GM12891 (cell line): ENCODE data around the gene STRADB.
"Not testable (repeated sequence)": the region's sequence is repeated elsewhere in the genome, so short reads cannot be mapped to it uniquely, and the experiment has no call there.

Experiments
- DNase-seq: peaks from one replicate; pipeline ENCODE4 v3.0.0; 2011; ENCODE audit warnings: low spot score; ENCODE audit not compliant: insufficient read length
- FAIRE-seq: peaks from 2 replicates; lab custom pipeline; 2011; peaks lifted over from hg19 to GRCh38; lab: Jason Lieb, UNC
- PAX5 ChIP-seq: IDR thresholded peaks from 2 replicates; pipeline ENCODE4 v1.6.1; 2011; ENCODE audit warnings: low read length, moderate library complexity, mild to moderate bottlenecking; ENCODE audit not compliant: insufficient read depth, severe bottlenecking
- POLR2A ChIP-seq: IDR thresholded peaks from 2 replicates; pipeline ENCODE4 v1.6.1; 2011; ENCODE audit warnings: low read depth, low read length, control low read depth
- POLR2AphosphoS5 ChIP-seq: IDR thresholded peaks from 2 replicates; pipeline ENCODE4 v1.6.1; 2011; ENCODE audit warnings: low read depth, low read length, control low read depth
- POU2F2 ChIP-seq: IDR thresholded peaks from 2 replicates; pipeline ENCODE4 v1.6.1; 2011; ENCODE audit warnings: low read depth, mild to moderate bottlenecking, control low read depth, low read length, moderate library complexity
- SPI1 ChIP-seq: IDR thresholded peaks from 2 replicates; pipeline ENCODE4 v1.6.1; 2011; ENCODE audit warnings: low read depth, low read length, control low read depth
- TAF1 ChIP-seq: IDR thresholded peaks from 2 replicates; pipeline ENCODE4 v1.6.1; 2011; ENCODE audit warnings: low read depth, low read length, control low read depth

Gene STRADB

DNA sequence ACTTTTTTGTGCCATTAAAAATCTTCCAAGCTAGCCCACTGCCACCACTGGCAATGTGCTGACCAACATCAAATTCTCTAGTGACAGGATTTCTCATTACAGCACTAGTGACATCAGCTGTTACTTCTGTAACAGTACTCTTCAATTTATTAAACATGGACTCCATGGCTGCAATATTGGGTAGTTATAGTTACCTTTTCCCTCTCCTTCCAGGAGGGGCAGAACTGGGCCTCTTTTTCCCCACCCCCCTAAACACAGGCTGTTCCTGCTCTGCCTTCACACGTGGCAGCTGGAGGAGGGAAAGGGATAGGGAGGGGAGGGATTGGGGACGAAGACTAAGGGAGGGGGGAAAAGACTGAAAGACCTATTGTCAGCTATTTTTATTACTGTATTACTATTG is 38.4 kb upstream of the STRADB start:
- no peak for FAIRE-seq
- no peak for TF ChIP-seq POLR2AphosphoS5
- no peak for TF ChIP-seq PAX5
- no peak for TF ChIP-seq POLR2A
- no peak for TF ChIP-seq POU2F2
- no peak for TF ChIP-seq TAF1
- no peak for TF ChIP-seq SPI1
- DNase-seq = no peak

DNA sequence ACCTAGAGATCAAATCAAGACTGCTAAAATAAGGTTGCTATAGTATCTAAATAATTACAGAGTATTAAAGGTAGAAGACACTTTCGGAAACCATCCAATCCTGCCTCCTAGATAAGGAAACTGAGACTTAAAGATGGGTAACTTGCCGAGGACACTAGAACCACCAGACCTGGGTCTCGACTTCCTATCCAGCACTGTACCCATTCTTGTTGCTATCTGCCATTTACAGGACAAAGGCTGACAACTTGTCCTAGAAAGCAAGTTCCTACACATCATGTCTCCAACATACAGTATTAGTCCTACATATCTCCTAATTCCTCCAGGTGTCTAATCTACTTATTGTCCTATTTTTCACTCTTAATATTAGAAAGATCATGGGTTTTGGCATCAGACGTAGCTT is 38.0 kb upstream of the STRADB start:
- TF ChIP-seq TAF1 (no peak), POU2F2 (no peak)
- FAIRE-seq = peak; percentile 5
- no peak for DNase-seq

DNA sequence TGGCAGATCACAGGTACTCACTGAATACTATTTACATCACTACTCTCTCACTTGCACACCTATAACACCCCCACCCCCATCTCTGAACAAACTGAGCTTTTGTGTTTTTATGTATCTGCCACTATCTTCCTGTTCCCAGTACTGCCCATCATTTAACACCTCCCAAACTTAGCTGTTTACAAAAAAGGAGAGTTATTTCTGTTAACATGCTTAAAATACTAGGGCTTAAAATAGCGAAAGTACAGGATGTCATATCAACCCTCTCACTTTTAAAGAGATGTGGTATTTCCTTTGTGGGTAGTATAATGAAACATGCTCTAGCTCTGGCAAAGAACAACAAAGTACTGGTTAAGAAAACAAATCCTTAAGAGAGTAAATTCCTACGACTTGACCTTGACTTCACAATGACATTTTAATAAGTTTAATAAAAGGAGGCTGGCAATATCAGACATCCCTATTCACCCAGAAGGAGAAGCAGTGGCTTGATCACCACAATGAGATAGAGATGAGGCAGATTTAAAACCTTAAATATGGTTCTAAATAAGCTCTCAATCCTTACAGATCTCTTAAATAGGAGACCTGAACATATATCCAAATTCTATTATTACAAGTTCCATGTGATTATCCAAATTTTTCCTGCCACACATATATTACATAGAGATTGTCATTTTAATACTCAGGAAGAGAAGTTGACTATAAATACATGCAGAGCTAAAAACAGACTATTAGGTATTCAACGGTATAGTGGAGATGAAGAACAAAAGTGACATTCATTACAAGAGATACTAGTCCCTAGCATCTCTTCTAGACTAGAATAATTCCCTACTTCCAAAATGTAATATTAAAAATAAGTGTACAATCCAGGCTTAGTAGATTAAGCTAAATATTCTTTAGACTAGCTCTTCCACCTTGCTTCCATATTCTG is 37.2 kb upstream of the STRADB start:
- DNase-seq = no peak
- FAIRE-seq = peak; percentile 86
- TF ChIP-seq POLR2A = no peak

DNA sequence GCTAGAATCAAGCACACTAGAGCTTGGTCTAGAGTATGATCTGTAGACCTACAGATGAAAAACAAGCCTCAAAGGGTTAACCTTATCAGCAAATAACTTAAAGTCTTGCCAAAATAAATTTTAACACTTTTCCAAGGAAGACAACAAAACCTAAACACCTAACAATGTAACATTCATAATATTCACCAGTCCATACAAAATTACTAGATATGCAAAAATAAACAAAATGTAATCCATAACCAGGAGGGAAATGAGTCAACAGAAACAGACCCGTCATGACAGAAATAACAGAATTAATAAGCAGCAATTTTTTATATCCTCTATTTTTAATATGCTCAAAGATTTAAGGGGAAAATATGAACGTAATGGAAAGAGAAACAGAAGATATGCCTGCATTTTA is 36.4 kb upstream of the STRADB start:
- no peak for TF ChIP-seq POLR2A
- no peak for TF ChIP-seq POLR2AphosphoS5
- no peak for TF ChIP-seq PAX5
- no peak for TF ChIP-seq TAF1
- FAIRE-seq = no peak

DNA sequence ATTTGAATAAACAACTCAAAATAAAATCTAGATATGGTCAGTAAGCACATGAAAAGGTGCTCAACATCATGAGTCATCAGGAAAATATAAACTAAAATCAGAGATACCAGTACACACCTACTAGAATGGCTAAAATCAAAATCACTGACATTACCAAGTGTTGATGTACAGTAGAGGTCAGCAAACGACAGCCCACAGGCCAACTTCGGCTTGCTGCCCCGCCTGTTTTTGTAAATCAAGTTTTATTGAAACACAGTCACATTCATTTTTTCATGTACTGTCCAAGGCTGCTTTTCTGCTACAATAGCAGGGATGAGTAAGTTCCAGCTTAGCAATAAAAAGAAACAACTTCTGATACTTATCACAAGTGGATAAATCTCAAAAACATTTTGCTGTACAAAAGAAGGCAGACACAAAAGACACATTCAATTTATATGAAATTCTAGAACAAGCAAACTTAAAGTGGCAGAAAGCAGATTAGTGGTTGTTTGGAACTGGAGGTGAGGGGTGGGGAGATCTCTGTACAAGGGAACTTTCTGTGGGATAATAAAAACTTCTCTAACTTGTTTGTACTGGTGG is 32.4 kb upstream of the STRADB start:
- no peak for TF ChIP-seq SPI1
- TF ChIP-seq TAF1 = no peak
- TF ChIP-seq PAX5 = no peak
- no peak for TF ChIP-seq POLR2A
- no peak for TF ChIP-seq POU2F2
- no peak for TF ChIP-seq POLR2AphosphoS5
- DNase-seq (no peak), FAIRE-seq (no peak)

More for the DNA sequence above, 36.4 kb upstream of the STRADB start:
- DNase-seq = no peak

DNA sequence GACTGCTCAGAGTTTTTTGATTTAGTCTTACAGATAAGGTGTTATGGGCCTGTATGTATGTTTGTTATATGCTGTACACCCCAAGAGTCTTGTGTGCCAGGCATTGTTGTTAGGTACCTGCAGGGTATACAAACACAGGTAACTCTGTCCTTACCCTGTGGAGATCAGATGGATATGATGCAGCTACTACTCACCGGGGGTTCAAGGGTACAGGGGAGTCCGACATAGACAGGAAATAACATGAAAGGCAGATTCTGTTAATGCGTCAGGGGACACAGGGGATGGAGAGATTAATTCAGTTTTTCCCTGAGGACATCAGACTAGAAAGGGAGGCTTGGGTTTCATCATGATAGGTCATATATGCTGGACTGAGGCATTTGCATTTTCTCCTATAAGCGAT is 31.6 kb upstream of the STRADB start:
- FAIRE-seq (no peak), DNase-seq (no peak)
- TF ChIP-seq SPI1 = no peak
- TF ChIP-seq POLR2A = no peak
- no peak for TF ChIP-seq PAX5
- TF ChIP-seq POLR2AphosphoS5 = no peak
- TF ChIP-seq TAF1 = no peak
- TF ChIP-seq POU2F2 = no peak

DNA sequence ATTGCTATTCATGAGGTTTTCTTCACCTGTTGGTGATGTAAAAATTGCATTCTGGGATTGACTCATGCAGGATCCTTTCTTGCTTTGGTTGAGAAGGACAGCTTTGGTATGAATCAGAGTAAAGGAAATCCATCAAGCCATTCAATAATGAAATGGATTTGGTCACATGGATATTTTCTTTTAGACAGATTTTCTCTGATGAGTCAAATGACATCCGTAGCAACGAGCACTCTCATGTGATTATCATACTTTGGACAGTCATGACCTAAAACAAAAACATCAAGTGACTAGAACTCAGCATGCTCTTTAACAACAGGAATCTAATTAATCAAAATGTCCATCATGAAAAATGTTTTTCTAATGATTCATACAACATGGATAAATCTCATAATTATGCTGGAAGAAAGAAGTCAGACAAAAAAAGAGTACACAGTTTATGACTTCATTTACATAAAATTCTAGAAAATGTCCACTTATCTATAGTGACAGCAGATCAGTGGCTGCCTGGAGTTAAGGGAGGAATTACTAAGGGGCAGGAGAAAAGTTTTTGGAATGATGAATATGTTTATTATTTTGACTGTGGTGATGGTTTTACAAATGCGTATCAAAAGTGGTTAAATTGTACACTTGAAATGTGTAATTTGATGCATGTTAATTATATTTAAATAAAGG is 31.0 kb upstream of the STRADB start:
- no peak for DNase-seq
- TF ChIP-seq TAF1 (no peak), POU2F2 (no peak), SPI1 (no peak), POLR2A (no peak), PAX5 (no peak), POLR2AphosphoS5 (no peak)
- no peak for FAIRE-seq

DNA sequence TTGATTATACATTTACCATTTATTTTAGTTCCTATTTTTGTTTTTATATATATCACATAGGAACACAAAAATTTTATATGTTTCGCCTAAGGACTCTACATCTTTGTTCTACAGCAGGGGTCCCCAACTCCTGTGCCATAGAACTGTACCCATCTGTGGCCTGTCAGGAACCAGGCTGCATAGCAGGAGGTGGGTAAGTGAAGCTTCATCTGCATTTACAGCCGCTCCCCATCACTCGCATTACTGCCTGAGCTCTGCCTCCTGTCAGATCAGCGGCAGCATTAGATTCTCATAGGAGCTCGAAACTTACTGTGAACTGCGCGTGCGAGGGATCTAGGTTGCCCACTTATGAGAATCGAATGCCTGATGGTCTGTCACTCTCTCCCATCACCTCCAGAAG is 25.6 kb upstream of the STRADB start:
- FAIRE-seq (no peak), DNase-seq (no peak)
- TF ChIP-seq POLR2AphosphoS5 = no peak
- no peak for TF ChIP-seq POLR2A
- TF ChIP-seq POU2F2 = no peak
- no peak for TF ChIP-seq PAX5
- TF ChIP-seq TAF1 = no peak
- no peak for TF ChIP-seq SPI1

DNA sequence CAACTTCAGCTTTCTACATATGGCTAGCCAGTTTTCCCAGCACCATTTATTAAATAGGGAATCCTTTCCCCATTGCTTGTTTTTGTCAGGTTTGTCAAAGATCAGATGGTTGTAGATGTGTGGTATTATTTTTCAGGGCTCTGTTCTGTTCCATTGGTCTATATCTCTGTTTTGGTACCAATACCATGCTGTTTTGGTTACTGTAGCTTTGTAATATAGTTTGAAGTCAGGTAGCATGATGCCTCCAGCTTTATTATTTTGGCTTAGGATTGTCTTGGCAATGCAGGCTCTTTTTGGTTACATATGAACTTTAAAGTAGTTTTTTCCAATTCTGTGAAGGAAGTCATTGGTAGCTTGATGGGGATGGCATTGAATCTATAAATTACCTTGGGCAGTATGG is 23.2 kb upstream of the STRADB start:
- FAIRE-seq = not testable (repeated sequence)

DNA sequence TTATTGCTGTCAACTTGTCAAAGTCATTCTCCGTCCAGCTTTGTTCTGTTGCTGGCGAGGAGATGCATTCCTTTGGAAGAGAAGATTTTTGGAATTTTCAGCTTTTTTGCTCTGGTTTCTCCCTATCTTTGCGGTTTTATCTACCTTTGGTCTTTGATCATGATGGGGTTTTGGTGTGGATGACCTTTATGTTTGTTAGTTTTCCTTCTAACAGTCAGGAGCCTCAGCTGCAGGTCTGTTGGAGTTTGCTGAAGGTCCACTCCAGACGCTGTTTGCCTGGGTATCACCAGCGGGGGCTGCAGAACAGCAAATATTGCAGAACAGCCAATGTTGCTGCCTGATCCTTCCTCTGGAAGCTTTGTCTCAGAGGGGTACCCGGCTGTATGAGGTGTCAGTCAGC is 21.7 kb upstream of the STRADB start:
- DNase-seq, FAIRE-seq: not testable (repeated sequence)

More for the DNA sequence above, 23.2 kb upstream of the STRADB start:
- DNase-seq = not testable (repeated sequence)

DNA sequence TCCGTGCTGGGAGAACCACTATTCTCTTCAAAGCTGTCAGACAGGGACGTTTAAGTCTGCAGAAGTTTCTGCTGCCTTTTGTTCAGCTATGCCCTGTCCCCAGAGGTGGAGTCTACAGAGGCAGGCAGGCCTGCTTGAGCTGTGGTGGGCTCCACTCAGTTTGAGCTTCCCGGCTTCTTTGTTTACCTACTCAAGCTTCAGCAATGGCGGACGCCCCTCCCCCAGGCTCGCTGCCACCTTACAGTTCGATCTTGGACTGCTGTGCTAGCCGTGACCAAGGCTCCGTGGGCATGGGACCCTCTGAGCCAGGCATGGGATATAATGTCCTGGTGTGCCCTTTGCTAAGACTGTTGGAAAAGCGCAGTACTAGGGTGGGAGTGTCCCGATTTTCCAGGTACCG is 21.2 kb upstream of the STRADB start:
- FAIRE-seq = not testable (repeated sequence)

More for the DNA sequence above, 21.2 kb upstream of the STRADB start:
- not testable (repeated sequence) for DNase-seq
